ENCODE measurements around the gene PTPN23. TPM values are rescaled to one million over a fixed set of nuclear protein-coding genes. Genes with fewer than 3 reads are reported as not detected.
"Not testable (repeated sequence)": the region's sequence is repeated elsewhere in the genome, so short reads cannot be mapped to it uniquely, and the experiment has no call there.

PTPN23 gene
- polyA plus RNA-seq, 4 donors, result 10.3 to 34.3 (median 13.9) TPM

DNA sequence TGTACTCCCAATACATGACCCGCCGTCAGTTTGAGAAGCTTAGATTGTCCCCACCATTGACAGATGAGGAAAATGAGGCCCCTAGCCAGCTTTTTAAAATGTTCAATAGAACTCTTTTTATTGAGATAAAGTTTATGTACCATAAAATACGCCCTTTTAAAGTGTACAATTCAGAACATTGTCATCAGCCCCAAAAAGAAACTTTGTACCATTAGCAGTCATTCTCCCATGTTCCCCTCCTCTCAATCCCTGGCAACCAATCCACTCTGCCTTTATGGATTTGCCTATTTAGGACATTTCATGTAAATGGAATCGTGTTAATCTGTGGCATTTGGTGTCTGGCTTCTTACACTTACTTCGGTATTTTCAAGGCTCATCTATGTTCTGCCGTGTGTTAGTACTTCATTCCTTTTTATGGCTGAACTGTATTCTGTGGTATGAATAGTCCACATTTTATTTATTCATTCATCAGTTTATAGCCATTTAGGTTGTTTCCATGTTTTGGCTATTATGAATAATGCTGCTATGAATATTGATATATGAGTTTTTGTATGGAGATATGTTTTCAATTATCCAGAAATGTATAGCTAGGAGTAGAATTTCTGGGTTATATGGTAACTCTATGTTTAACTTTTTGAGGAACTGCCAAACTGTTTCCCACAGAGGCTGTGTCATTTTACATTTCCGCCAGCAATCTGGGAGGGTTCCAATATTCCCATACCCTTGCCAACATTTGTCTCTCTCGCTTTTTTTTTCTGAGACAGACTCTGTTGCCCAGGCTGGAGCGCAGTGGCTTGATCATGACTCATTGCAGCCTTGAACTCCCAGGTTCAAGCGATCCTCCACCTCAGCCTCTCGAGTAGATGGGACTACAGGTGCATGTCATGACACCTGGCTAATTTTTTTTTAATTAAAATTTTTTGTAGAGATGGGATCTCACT lies 15.3 kb upstream of the PTPN23 start:
- Histone ChIP-seq H3K4me3 (ENCODE audit: low read depth in 1 of 3, low read length in 3 of 3) (no peak overlapping the region), H3K4me1 (ENCODE audit: control insufficient read depth in 3 of 3, insufficient read depth in 2 of 3, low read depth in 1 of 3, low read length in 2 of 3) (no peaks in the 10 kb centered on the region), H3K36me3 (ENCODE audit: control insufficient read depth in 3 of 3, insufficient read depth in 2 of 3, low read depth in 1 of 3, low read length in 3 of 3) (no peaks in the 10 kb centered on the region), H3K9me3 (ENCODE audit: control insufficient read depth in 2 of 2, insufficient read depth in 1 of 2, low read depth in 1 of 2, low read length in 1 of 2) (peaks cover 0 to 3% of the 10 kb centered on the region in 2 donors), H3K27ac (ENCODE audit: low read depth in 1 of 3, low read length in 2 of 3) (no peak overlapping the region), H3K27me3 (ENCODE audit: control insufficient read depth in 3 of 3, insufficient read depth in 3 of 3, low read length in 3 of 3) (no peaks in the 10 kb centered on the region)
- WGBS, 3 donors, result 68 to 71% (median 71%) methylated on average over 11 of the region's 11 CpGs
- DNase-seq (no peak), FAIRE-seq (no peak)

DNA sequence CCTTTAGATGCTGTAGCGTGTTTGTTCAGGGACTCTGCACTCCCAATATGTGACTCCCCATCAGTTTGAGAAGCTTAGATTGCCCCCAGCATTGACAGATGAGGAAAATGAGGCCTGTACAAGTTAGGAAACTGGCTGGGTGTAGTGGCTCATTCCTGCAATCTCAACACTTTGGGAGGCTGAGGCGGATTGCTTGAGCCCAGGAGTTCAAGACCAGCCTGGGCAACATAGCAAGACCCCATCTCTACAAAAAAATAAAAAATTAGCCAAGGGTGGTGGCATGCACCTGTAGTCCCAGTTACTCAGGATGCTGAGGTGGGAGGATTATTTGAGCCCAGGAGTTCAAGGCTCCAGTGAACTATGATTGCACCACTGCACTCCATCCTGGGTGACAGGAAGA lies 14.0 kb upstream of the PTPN23 start:
- FAIRE-seq (no peak), DNase-seq (no peak)
- 88 to 96% (median 96%) methylated on average over 2 of the region's 2 CpGs for WGBS, 3 donors
- Histone ChIP-seq H3K36me3 (ENCODE audit: control insufficient read depth in 3 of 3, insufficient read depth in 2 of 3, low read depth in 1 of 3, low read length in 3 of 3) (no peaks in the 10 kb centered on the region), H3K27ac (ENCODE audit: low read depth in 1 of 3, low read length in 2 of 3) (no peak overlapping the region), H3K9me3 (ENCODE audit: control insufficient read depth in 2 of 2, insufficient read depth in 1 of 2, low read depth in 1 of 2, low read length in 1 of 2) (no peaks in the 10 kb centered on the region), H3K27me3 (ENCODE audit: control insufficient read depth in 3 of 3, insufficient read depth in 3 of 3, low read length in 3 of 3) (no peaks in the 10 kb centered on the region), H3K4me1 (ENCODE audit: control insufficient read depth in 3 of 3, insufficient read depth in 2 of 3, low read depth in 1 of 3, low read length in 2 of 3) (peaks cover 0 to 4% (median 0%) of the 10 kb centered on the region in 3 donors), H3K4me3 (ENCODE audit: low read depth in 1 of 3, low read length in 3 of 3) (no peak overlapping the region)

DNA sequence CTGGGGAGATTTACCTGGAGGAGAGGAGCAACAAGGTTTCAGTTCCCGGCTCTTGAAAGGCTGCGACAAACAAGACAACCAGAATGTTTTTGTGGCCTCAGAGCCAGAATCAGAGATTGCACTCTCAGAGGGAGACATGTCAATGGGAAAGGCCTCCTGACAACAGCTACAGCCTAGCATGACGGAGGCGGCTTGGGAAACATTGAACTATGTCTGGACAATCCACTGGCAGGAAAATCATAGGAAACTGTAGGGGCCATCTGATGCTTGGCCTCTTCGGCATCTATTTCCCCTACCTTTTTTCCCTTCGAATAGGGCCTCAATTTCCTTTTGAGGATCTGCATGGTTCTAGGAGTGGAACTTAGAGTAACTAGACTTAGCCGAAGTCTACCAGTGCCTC lies 13.2 kb upstream of the PTPN23 start:
- Histone ChIP-seq H3K4me3 (ENCODE audit: low read depth in 1 of 3, low read length in 3 of 3) (no peak overlapping the region), H3K9me3 (ENCODE audit: control insufficient read depth in 2 of 2, insufficient read depth in 1 of 2, low read depth in 1 of 2, low read length in 1 of 2) (no peaks in the 10 kb centered on the region), H3K36me3 (ENCODE audit: control insufficient read depth in 3 of 3, insufficient read depth in 2 of 3, low read depth in 1 of 3, low read length in 3 of 3) (no peaks in the 10 kb centered on the region), H3K27me3 (ENCODE audit: control insufficient read depth in 3 of 3, insufficient read depth in 3 of 3, low read length in 3 of 3) (no peaks in the 10 kb centered on the region), H3K27ac (ENCODE audit: low read depth in 1 of 3, low read length in 2 of 3) (no peak overlapping the region), H3K4me1 (ENCODE audit: control insufficient read depth in 3 of 3, insufficient read depth in 2 of 3, low read depth in 1 of 3, low read length in 2 of 3) (peaks cover 0 to 4% (median 0%) of the 10 kb centered on the region in 3 donors)
- 89 to 94% (median 93%) methylated on average over 7 of the region's 7 CpGs for WGBS, 3 donors
- DNase-seq (no peak), FAIRE-seq (no peak)

DNA sequence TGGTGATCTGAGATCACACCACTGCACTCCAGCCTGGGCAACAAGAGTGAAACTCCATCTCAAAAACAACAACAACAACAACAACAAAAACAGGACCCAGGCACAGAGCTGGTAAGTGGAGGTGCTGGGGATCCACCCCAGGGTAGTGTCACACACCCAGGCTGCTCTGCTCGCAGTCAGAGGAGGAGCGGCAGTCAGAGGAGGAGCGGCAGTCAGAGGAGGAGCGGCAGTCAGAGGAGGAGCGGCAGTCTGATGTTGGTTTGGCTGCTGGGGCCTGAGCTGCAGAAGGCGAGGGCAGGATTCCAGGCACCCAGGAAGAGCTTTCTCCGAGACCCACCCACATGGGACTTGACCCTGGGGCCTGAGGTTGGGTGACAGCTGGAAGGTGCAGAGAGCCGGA lies 10.8 kb upstream of the PTPN23 start:
- FAIRE-seq; H3K4me1 ChIP-seq (ENCODE audit: control insufficient read depth in 3 of 3, insufficient read depth in 2 of 3, low read depth in 1 of 3, low read length in 2 of 3); H3K27ac ChIP-seq (ENCODE audit: low read depth in 1 of 3, low read length in 2 of 3); H3K36me3 ChIP-seq (ENCODE audit: control insufficient read depth in 3 of 3, insufficient read depth in 2 of 3, low read depth in 1 of 3, low read length in 3 of 3); DNase-seq; H3K27me3 ChIP-seq (ENCODE audit: control insufficient read depth in 3 of 3, insufficient read depth in 3 of 3, low read length in 3 of 3); H3K9me3 ChIP-seq (ENCODE audit: control insufficient read depth in 2 of 2, insufficient read depth in 1 of 2, low read depth in 1 of 2, low read length in 1 of 2); H3K4me3 ChIP-seq (ENCODE audit: low read depth in 1 of 3, low read length in 3 of 3): not testable (repeated sequence)
- WGBS, 3 donors, result 86 to 90% (median 89%) methylated on average over 8 of the region's 8 CpGs

DNA sequence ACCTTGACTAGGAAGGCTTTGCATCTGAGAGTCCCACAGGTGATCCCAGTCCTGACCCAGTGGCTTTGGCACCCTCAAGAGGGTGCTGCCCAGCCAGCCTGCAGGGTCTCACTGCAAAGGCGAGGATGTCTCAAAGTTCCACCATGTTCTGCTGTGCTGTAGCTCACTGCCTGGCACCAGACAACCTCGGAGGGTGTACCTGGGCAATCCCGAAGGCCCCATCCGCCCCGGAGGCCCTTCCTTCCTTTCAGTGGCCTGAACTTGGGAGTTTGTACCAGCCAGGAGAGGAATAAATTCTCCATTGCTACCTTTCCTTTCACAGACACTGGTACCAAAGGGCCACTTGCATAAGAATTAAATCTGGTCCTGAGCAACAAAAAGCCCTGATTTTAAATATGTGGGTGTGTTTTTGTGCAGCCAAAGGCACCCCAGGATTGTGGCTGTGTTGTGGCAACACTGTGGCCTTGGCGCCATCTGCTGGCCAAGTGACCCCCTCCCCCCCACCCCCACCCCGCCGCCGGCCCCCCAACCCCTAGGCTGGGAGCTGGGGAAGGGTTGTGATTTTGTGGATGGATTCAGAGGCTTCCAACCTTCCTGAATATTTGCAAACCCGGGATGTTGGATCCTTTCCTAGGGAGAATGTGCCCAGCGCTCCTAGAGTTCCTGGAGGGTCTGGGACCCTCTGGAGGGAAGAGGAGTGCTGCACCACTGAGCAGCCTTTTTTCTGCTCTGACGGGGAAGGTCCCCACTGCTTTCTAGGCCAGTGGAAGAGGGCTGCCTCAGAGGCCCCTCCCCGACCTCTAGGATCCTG lies 9.7 kb upstream of the PTPN23 start:
- Histone ChIP-seq H3K27ac (ENCODE audit: low read depth in 1 of 3, low read length in 2 of 3) (no peak overlapping the region), H3K4me3 (ENCODE audit: low read depth in 1 of 3, low read length in 3 of 3) (no peak overlapping the region), H3K9me3 (ENCODE audit: control insufficient read depth in 2 of 2, insufficient read depth in 1 of 2, low read depth in 1 of 2, low read length in 1 of 2) (no peaks in the 10 kb centered on the region), H3K4me1 (ENCODE audit: control insufficient read depth in 3 of 3, insufficient read depth in 2 of 3, low read depth in 1 of 3, low read length in 2 of 3) (peaks cover 0 to 4% (median 0%) of the 10 kb centered on the region in 3 donors), H3K36me3 (ENCODE audit: control insufficient read depth in 3 of 3, insufficient read depth in 2 of 3, low read depth in 1 of 3, low read length in 3 of 3) (no peaks in the 10 kb centered on the region), H3K27me3 (ENCODE audit: control insufficient read depth in 3 of 3, insufficient read depth in 3 of 3, low read length in 3 of 3) (no peaks in the 10 kb centered on the region)
- FAIRE-seq (no peak), DNase-seq (peak; percentile 12 to 26)
- 33 to 38% (median 36%) methylated on average over 13 of the region's 13 CpGs for WGBS, 3 donors

DNA sequence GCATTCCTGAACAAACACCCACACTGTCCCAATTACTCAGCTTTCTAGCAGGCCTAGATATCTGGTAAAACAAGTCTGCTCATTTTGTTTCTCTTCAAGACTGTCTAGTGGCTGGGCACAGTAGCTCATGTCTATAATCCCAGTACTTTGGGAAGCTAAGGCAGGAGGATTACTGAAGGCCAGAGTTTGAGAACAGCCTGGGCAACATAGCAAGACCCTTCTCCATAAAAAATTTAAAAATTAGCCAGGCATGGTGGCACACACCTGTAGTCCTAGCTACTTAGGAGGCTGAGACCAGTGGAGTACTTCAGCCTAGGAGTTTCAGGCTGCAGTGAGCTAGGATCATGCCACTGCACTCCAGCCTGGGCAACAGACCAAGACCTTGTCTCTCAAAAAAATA lies 6.2 kb upstream of the PTPN23 start:
- Histone ChIP-seq H3K9me3 (ENCODE audit: control insufficient read depth in 2 of 2, insufficient read depth in 1 of 2, low read depth in 1 of 2, low read length in 1 of 2) (no peaks in the 10 kb centered on the region), H3K4me1 (ENCODE audit: control insufficient read depth in 3 of 3, insufficient read depth in 2 of 3, low read depth in 1 of 3, low read length in 2 of 3) (peaks cover 0 to 13% (median 3%) of the 10 kb centered on the region in 3 donors), H3K27me3 (ENCODE audit: control insufficient read depth in 3 of 3, insufficient read depth in 3 of 3, low read length in 3 of 3) (no peaks in the 10 kb centered on the region), H3K4me3 (ENCODE audit: low read depth in 1 of 3, low read length in 3 of 3) (no peak overlapping the region), H3K36me3 (ENCODE audit: control insufficient read depth in 3 of 3, insufficient read depth in 2 of 3, low read depth in 1 of 3, low read length in 3 of 3) (no peaks in the 10 kb centered on the region), H3K27ac (ENCODE audit: low read depth in 1 of 3, low read length in 2 of 3) (no peak overlapping the region)
- FAIRE-seq, result no peak
- DNase-seq, result no peak

DNA sequence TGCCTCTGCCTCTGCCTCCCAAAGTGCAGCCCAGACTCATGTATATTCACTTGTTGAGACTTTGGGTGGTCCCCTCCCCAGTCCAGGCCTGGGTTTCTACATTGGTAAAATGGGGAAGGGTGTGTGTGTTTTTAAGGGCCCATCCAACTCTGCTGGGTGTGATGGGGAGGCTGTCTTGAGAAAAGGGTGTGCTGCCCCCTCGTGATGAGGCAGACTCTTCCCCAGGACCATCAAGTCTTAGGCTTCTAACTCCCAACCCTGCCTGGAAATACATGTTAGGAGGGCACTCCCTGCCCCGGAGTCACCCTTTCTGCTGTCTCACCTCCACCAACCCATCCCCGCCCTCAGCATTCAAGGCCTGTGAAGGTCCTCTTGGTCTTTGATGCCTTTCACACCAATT lies 4.4 kb upstream of the PTPN23 start:
- no peak for FAIRE-seq
- Histone ChIP-seq H3K27ac (ENCODE audit: low read depth in 1 of 3, low read length in 2 of 3) (no peak overlapping the region), H3K9me3 (ENCODE audit: control insufficient read depth in 2 of 2, insufficient read depth in 1 of 2, low read depth in 1 of 2, low read length in 1 of 2) (no peaks in the 10 kb centered on the region), H3K27me3 (ENCODE audit: control insufficient read depth in 3 of 3, insufficient read depth in 3 of 3, low read length in 3 of 3) (no peaks in the 10 kb centered on the region), H3K36me3 (ENCODE audit: control insufficient read depth in 3 of 3, insufficient read depth in 2 of 3, low read depth in 1 of 3, low read length in 3 of 3) (no peaks in the 10 kb centered on the region), H3K4me1 (ENCODE audit: control insufficient read depth in 3 of 3, insufficient read depth in 2 of 3, low read depth in 1 of 3, low read length in 2 of 3) (peaks cover 0 to 14% (median 3%) of the 10 kb centered on the region in 3 donors), H3K4me3 (ENCODE audit: low read depth in 1 of 3, low read length in 3 of 3) (no peak overlapping the region)
- WGBS, 3 donors, result 80 to 87% (median 86%) methylated on average over 3 of the region's 3 CpGs
- DNase-seq, result no peak

DNA sequence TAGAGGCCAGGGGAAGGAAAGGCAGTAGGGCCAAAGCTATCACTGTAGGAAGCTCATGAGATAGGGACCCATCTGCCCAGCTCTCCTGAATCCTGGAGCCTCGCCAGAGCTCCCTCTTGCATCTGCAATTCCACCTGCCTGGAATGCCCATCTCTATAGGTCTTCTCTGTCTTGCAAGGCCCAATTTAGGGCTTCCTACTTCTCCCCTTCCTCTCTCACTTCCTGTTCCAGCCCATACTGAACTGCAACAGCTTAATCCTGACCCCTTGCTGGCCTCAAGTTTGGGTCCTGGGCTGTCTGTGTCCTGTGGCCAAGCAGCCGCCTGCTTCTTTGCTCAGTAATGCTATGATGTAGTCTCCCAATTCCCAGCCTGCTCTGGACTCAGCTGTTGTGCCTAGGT lies 3.6 kb upstream of the PTPN23 start:
- H3K4me1 ChIP-seq (ENCODE audit: control insufficient read depth in 3 of 3, insufficient read depth in 2 of 3, low read depth in 1 of 3, low read length in 2 of 3), result peaks cover 0 to 20% (median 3%) of the 10 kb centered on the region in 3 donors
- no peak overlapping the region for H3K4me3 ChIP-seq (ENCODE audit: low read depth in 1 of 3, low read length in 3 of 3)
- 83 to 93% (median 83%) methylated on average over 2 of the region's 2 CpGs for WGBS, 3 donors
- H3K36me3 ChIP-seq (ENCODE audit: control insufficient read depth in 3 of 3, insufficient read depth in 2 of 3, low read depth in 1 of 3, low read length in 3 of 3), result no peaks in the 10 kb centered on the region
- no peaks in the 10 kb centered on the region for H3K27me3 ChIP-seq (ENCODE audit: control insufficient read depth in 3 of 3, insufficient read depth in 3 of 3, low read length in 3 of 3)
- no peak for FAIRE-seq
- no peaks in the 10 kb centered on the region for H3K9me3 ChIP-seq (ENCODE audit: control insufficient read depth in 2 of 2, insufficient read depth in 1 of 2, low read depth in 1 of 2, low read length in 1 of 2)
- no peak for DNase-seq
- H3K27ac ChIP-seq (ENCODE audit: low read depth in 1 of 3, low read length in 2 of 3), result no peak overlapping the region
